GM12801 (cell line): ENCODE results near the gene CYREN.

Experiments
- TF ChIP-seq, protein P1 (sequence below): IDR thresholded peaks from one replicate; pipeline ENCODE4 v1.5.1; 2011; ENCODE audit warnings: control low read depth; ENCODE audit not compliant: insufficient read length; ENCODE audit errors: extremely low read depth

Gene CYREN

GRCh38 chr7:135150072-135150782, 20.3 kb downstream of the CYREN start:
- TF ChIP-seq, protein P1, sequence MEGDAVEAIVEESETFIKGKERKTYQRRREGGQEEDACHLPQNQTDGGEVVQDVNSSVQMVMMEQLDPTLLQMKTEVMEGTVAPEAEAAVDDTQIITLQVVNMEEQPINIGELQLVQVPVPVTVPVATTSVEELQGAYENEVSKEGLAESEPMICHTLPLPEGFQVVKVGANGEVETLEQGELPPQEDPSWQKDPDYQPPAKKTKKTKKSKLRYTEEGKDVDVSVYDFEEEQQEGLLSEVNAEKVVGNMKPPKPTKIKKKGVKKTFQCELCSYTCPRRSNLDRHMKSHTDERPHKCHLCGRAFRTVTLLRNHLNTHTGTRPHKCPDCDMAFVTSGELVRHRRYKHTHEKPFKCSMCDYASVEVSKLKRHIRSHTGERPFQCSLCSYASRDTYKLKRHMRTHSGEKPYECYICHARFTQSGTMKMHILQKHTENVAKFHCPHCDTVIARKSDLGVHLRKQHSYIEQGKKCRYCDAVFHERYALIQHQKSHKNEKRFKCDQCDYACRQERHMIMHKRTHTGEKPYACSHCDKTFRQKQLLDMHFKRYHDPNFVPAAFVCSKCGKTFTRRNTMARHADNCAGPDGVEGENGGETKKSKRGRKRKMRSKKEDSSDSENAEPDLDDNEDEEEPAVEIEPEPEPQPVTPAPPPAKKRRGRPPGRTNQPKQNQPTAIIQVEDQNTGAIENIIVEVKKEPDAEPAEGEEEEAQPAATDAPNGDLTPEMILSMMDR: no peak

GRCh38 chr7:135147899-135148721, 22.4 kb downstream of the CYREN start, which contains the start of gene TMEM140:
TSS of gene TMEM140 (plus strand) at chr7:135148072. CDS start at chr7:135164442, 16,370 bp downstream.
- TF ChIP-seq, protein P1: no peak

DNA sequence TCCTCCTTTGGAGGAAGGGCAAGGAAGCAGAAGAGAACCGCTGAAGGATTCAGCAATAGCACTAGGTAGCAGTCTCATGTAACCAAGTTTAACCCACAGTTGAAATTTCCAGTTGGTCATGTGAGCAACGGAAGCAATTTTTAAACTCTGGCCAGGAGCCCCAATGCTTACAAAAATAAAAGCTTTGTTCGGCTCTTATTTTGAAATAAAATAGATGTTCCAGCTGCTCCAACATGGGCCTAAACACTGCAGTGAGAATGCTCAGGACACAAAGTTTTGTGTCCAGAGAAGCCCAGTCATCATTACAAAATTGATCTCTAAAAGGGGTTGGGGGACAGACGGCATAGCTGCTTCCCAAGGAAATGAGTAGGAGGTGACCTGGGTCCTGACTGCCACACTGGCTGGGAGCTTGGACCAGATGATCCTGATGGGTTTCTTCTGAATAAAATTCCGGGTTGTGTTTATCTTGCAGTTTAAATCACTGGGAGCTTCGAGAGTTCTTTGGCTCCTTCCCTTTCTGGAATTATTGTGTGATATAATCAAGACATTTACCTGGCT, 23.1 kb downstream of the CYREN start:
- TF ChIP-seq, protein P1: no peak

DNA sequence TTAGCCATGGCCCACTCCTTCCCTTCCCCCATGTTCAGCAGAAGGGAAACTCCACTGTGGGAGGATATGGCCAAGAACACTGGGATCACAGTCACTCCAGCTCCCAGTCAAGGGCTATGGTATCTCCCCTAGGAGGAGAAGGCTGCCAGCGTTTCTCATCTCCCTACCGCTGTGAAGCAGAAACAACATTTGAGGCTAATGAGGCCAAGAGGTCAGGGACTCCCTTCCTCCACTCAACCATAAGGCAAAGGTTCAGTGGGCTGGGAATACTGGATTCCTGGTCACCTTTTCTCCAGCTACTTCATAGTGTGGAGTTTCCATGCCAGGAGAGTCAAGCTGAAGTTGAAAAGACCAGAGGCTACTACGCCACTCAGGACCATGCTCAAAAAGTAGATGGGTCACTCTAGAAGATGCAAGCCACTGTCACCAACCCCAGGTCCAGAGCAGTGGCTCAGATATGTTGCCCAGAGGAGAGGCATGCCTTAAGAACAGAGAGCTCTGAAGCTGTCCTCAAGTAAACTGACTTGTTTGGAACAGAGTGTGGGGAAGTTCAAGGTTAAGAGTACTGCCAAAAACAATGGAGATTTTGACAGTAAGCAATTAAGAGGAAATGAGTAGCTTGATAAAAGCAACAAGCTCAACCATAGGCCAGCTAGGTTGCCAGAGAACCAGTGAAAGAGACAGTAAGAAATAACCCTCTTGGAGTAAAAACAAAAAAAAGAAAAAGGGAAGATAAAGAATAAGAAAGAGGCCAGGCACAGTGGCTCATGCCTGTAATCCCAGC, 26.4 kb downstream of the CYREN start:
- TF ChIP-seq, protein P1: no peak

DNA sequence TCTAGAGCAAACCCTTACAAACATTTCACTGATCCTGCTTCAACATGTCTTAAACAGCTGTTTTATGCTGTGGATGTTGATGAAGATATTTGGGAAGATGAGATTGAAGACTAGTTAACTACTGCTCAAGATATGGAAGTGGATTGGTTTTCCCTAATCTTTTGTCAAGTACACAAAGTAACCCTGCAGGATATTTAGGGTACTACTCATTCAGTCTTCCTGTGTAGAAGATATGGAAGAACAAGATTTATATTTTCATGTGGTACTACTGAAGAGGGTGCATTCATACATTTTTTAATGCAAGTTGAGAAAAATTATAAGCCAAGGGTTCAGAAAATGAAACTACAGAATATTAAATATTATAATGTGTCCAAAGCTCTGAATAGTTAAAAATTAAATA, 40.9 kb downstream of the CYREN start:
- TF ChIP-seq, protein P1: no peak

GRCh38 chr7:135128931-135129330, 41.6 kb downstream of the CYREN start:
- TF ChIP-seq, protein P1: no peak
